Smooth muscle cell of bladder (primary cell): ENCODE data around the gene CDR2. TPM values are rescaled to one million over a fixed set of nuclear protein-coding genes. Genes with fewer than 3 reads are reported as not detected.

Experiments used
- total RNA-seq: library from RNA; depleted of rRNA; stranded (reverse); fragments of >200 nt; gene quantifications from 2 replicates; pipeline ENCODE4 v1.2.3, GENCODE V29; 2014

The CDR2 gene
- total RNA-seq = 61.1 and 80.5 TPM in 2 replicates

GRCh38 chr16:22374311-22375116, at the start of gene CDR2:
Gene CDR2 (minus strand): TSS chr16:22374619. CDS start chr16:22374309, 310 bp downstream.

GRCh38 chr16:22297114-22297870, 77.1 kb downstream of the CDR2 start, which contains the start of gene POLR3E:
Gene POLR3E (plus strand): TSS chr16:22297409. CDS start chr16:22302969, 5,560 bp downstream.

Other genes with a start within 250 kb of the CDR2 start
- gene SDR42E2, start 212.1 kb downstream of the CDR2 start, total RNA-seq = under 0.01 TPM in 1 of 2 replicates, not detected in the other
- gene EEF2K, start 168.3 kb downstream of the CDR2 start, total RNA-seq = 14.2 and 16.9 TPM in 2 replicates
- gene POLR3E, start 77.2 kb downstream of the CDR2 start, total RNA-seq = 33.7 and 50.9 TPM in 2 replicates
- gene NPIPB5, start 136.3 kb upstream of the CDR2 start, total RNA-seq = 42.7 and 55.0 TPM in 2 replicates